ENCODE data around the gene PPARG.

Gene PPARG

GRCh38 chr3:12345141-12345561 is 56.3 kb downstream of the PPARG start:
- DNase-seq (ENCODE audit: low spot score) = no peak

- DNase-seq (ENCODE audit: low spot score) = no peak
Observed at GRCh38 chr3:12345584-12346494, 57.0 kb downstream of the PPARG start.

- no peak for DNase-seq (ENCODE audit: low spot score)
Observed at GRCh38 chr3:12347301-12347700, 58.4 kb downstream of the PPARG start.

- no peak for DNase-seq (ENCODE audit: low spot score)
Observed at GRCh38 chr3:12349895-12350811, 61.3 kb downstream of the PPARG start.

- no peak for DNase-seq (ENCODE audit: low spot score)
Observed at GRCh38 chr3:12351145-12351544, 62.3 kb downstream of the PPARG start.

GRCh38 chr3:12352253-12352652 is 63.4 kb downstream of the PPARG start:
- no peak for DNase-seq (ENCODE audit: low spot score)

- DNase-seq (ENCODE audit: low spot score) = no peak
Observed at GRCh38 chr3:12352755-12353154, 63.9 kb downstream of the PPARG start.

GRCh38 chr3:12353796-12354525 is 65.1 kb downstream of the PPARG start:
- DNase-seq (ENCODE audit: low spot score) = no peak

GRCh38 chr3:12356175-12356574 is 67.3 kb downstream of the PPARG start:
- no peak for DNase-seq (ENCODE audit: low spot score)

- no peak for DNase-seq (ENCODE audit: low spot score)
Observed at GRCh38 chr3:12356996-12357395, 68.1 kb downstream of the PPARG start.

- DNase-seq (ENCODE audit: low spot score) = no peak
Observed at GRCh38 chr3:12357456-12357855, 68.6 kb downstream of the PPARG start.

GRCh38 chr3:12363397-12364195 is 74.7 kb downstream of the PPARG start:
- no peak for DNase-seq (ENCODE audit: low spot score)

- no peak for DNase-seq (ENCODE audit: low spot score)
Observed at GRCh38 chr3:12367346-12367745, 78.5 kb downstream of the PPARG start.

- DNase-seq (ENCODE audit: low spot score) = no peak
Observed at GRCh38 chr3:12369029-12369428, 80.2 kb downstream of the PPARG start.

GRCh38 chr3:12369598-12369997 is 80.7 kb downstream of the PPARG start:
- DNase-seq (ENCODE audit: low spot score) = no peak

GRCh38 chr3:12370758-12371157 is 81.9 kb downstream of the PPARG start:
- no peak for DNase-seq (ENCODE audit: low spot score)

GRCh38 chr3:12371525-12372140 is 82.8 kb downstream of the PPARG start:
- DNase-seq (ENCODE audit: low spot score) = no peak

- no peak for DNase-seq (ENCODE audit: low spot score)
Observed at GRCh38 chr3:12372741-12373280, 83.9 kb downstream of the PPARG start.

- DNase-seq (ENCODE audit: low spot score) = no peak
Observed at GRCh38 chr3:12375572-12375971, 86.7 kb downstream of the PPARG start.

- DNase-seq (ENCODE audit: low spot score) = no peak
Observed at GRCh38 chr3:12379640-12380429, 91.0 kb downstream of the PPARG start.
